Left ventricle myocardium inferior (tissue), 1 donor: ENCODE data around the gene RBM5. TPM values are rescaled to one million over a fixed set of nuclear protein-coding genes. Genes with fewer than 3 reads are reported as not detected.

Experiments
- DNase-seq: peaks from one replicate; pipeline ENCODE4 v3.0.0-alpha.2; 2020
- H3K27ac ChIP-seq: fragments of 200-600 bp; replicated peaks from 2 replicates; pipeline ENCODE4 v1.8.0; 2021
- H3K27me3 ChIP-seq: fragments of 200-600 bp; 2 replicates; pipeline ENCODE4 v1.8.0; 2021; ENCODE audit warnings: low read depth
- H3K36me3 ChIP-seq: fragments of 200-600 bp; 2 replicates; pipeline ENCODE4 v1.8.0; 2021
- H3K4me1 ChIP-seq: fragments of 200-600 bp; 2 replicates; pipeline ENCODE4 v1.8.0; 2021
- H3K4me3 ChIP-seq: fragments of 200-600 bp; 2 replicates; pipeline ENCODE4 v1.8.0; 2021; ENCODE audit warnings: mild to moderate bottlenecking, moderate library complexity
- H3K9me3 ChIP-seq: fragments of 200-600 bp; replicated peaks from 2 replicates; pipeline ENCODE4 v1.8.0; 2021
- intact Hi-C: fragments of 100-400 bp; cut with micrococcal nuclease; formaldehyde crosslinking; loops from one replicate; pipeline ENCODE4 v1.11.0; 2022
- total RNA-seq: library from RNA; stranded (reverse); fragmentation: NEBNext Ultra II Directional; extraction: Animal tissue kit (Norgen Biotek cat#: 25700); gene quantifications from one replicate; pipeline ENCODE4 v1.2.1, GENCODE V29; 2021
- TF ChIP-seq, protein P1 (sequence below): fragments of 200-600 bp; IDR thresholded peaks from 2 replicates; pipeline ENCODE4 v1.8.0; 2021; ENCODE audit warnings: antibody characterized with exemption, mild to moderate bottlenecking, borderline replicate concordance
- donor health status: DM: no; HTN: yes; CAD: no; lungs with severe emphysema.

The RBM5 gene
- total RNA-seq, 1 donor from 2014 or later, result 58.4 TPM

DNA sequence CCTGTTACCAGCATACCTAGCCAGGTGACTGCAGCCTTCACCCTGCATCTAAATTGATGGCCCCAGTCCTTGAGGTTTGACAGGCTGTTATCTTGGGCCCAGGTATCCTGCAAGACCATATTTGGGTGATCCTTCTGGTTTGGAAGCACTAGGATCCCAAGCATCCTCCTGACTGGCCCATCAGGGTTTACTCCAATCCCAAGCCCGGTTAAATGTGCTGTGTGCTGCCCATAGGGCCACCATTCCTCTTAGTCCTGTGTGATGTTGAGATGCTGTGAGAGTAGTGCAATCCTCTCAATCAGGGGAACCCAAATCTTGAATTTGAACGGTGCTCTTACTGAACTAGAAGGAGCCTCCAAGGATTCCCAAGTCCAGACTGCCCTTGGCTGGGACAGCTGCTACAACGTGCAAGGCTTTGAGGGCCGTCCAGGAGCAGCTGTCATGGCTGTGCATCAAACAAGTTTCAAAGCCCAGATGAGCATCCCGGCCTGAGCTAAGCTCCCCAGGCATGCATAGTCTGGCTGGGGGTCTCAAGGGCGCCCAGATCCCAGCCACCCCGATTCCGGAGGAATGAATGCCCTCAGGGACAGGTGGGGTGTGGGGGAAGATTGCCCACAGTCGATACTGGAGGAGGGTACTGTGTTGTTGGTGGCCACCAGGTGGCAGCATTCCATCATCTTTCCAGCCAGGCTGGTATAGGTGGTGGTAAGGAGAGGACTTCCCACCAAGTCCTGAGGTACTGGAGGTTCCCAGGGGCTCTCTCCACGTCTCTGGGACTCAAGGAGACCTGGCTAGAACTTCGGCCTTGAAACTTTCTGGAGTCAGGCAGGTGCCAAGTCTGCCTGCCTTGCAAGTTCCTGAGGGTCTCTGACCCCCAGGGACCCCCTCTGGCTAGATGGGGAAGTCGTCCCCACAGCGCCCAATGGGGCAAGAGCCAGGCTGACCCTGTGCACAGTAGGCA is 32.6 kb downstream of the RBM5 start:
- no peaks in the 10 kb centered on the region for H3K27me3 ChIP-seq
- no peak overlapping the region for H3K27ac ChIP-seq
- peaks cover 51% of the 10 kb centered on the region for H3K36me3 ChIP-seq
- no peaks in the 10 kb centered on the region for H3K9me3 ChIP-seq
- peak; percentile 70 for DNase-seq
- no peak overlapping the region for H3K4me3 ChIP-seq
- TF ChIP-seq, protein P1, sequence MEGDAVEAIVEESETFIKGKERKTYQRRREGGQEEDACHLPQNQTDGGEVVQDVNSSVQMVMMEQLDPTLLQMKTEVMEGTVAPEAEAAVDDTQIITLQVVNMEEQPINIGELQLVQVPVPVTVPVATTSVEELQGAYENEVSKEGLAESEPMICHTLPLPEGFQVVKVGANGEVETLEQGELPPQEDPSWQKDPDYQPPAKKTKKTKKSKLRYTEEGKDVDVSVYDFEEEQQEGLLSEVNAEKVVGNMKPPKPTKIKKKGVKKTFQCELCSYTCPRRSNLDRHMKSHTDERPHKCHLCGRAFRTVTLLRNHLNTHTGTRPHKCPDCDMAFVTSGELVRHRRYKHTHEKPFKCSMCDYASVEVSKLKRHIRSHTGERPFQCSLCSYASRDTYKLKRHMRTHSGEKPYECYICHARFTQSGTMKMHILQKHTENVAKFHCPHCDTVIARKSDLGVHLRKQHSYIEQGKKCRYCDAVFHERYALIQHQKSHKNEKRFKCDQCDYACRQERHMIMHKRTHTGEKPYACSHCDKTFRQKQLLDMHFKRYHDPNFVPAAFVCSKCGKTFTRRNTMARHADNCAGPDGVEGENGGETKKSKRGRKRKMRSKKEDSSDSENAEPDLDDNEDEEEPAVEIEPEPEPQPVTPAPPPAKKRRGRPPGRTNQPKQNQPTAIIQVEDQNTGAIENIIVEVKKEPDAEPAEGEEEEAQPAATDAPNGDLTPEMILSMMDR, result peak; percentile 84
- H3K4me1 ChIP-seq, result peaks cover 22% of the 10 kb centered on the region
- intact Hi-C loops, result loop anchor here (1.0 kb wide), 1 partner anchor 68 kb away; no protein-coding TSS in a partner anchor

DNA sequence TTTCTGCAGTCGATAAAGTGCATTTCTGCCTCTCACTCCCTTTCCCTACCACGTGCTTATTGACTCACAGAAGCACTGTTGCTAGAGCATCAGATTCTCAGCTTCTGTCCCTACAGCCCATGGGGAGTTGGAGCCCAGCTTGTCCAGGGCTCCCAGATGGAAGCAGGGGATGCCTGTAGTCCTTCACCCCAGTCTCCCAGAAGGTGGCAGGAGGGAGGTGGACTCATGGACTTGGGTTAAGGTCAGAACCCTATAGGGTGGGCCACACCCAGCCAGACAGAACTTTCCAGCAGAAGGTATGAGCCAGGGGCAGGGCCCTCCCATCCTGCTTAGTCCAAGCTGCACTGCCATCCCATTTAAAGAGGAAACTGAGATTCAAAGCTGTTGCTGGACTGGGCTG is 33.4 kb downstream of the RBM5 start:
- Histone ChIP-seq H3K9me3 (no peaks in the 10 kb centered on the region), H3K27ac (no peak overlapping the region), H3K27me3 (no peaks in the 10 kb centered on the region), H3K4me1 (peaks cover 29% of the 10 kb centered on the region), H3K4me3 (no peak overlapping the region), H3K36me3 (peaks cover 44% of the 10 kb centered on the region)
- intact Hi-C loops, result no loop called here
- TF ChIP-seq, protein P1, result no peak
- no peak for DNase-seq

DNA sequence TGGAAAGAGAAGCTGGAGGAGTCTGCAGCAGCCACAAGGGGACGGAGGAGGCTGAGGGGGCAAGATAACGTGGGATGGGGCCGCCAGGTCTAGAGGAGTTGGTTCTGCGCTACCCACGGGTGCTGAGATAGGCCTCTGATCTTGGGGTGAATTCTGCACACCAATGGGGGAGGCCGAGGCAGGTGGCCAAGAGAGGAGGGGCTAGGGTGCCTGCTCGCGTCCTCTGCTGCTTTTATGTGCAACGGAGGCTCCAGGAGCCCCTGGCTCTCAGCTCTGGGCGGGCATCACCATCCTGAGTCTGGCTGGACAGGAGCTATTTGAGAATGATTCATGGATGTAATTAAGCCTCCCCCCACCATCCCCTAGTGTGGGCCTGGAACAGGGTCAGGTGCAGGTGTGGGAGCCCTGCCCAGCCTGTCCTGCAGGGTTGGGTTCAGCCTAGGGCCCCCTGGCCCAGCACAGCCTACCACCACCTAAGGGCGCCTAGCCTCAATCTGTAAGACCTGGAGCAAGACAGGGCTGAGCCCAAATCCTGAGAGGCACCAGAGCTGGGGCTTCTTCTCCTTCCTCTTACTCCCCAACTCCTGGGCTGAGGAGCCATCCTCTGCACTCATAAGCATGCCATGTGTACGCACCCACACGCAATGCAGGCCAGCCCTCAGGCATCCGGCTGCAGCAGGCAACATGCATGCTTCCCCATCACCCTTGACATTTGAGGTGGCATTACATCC is 34.1 kb downstream of the RBM5 start:
- peaks cover 29% of the 10 kb centered on the region for H3K4me1 ChIP-seq
- H3K4me3 ChIP-seq, result no peak overlapping the region
- peaks cover 36% of the 10 kb centered on the region for H3K36me3 ChIP-seq
- H3K27me3 ChIP-seq, result no peaks in the 10 kb centered on the region
- H3K27ac ChIP-seq, result no peak overlapping the region
- intact Hi-C loops, result no loop called here
- TF ChIP-seq, protein P1, result no peak
- no peaks in the 10 kb centered on the region for H3K9me3 ChIP-seq
- peak; percentile 2 for DNase-seq

DNA sequence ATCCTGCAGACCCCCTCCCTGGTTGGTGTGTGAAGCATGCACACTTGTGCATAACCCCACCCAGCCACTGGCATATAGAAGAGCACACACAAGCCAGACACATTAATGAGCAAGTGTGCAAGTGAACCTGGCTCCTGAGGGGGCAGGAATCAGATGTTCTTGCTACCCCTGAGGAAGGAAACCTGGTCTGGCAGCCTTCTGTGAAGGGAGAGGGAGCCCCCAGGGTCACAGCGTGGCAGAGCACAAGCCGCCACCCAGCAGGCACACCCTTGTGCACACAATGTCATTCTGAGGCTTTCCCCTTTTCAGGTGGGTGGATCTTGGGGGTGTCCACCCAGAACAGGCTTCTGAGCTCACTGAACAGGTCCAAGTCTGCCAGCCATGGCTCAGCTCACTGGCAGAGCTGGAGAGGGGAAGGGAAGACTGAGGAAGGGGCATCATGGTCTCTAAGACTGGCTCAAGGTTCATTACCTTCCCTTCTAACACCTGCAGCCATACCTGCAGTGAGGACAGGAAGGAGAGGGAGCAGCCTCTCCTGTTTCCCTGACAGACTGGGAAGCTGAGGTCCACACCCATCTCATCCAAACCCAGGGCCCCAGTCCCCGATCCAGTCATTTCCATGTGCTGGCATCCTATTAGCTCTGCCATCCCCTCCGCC is 34.8 kb downstream of the RBM5 start:
- H3K27ac ChIP-seq, result no peak overlapping the region
- H3K27me3 ChIP-seq, result no peaks in the 10 kb centered on the region
- H3K4me1 ChIP-seq, result peaks cover 29% of the 10 kb centered on the region
- H3K36me3 ChIP-seq, result peaks cover 29% of the 10 kb centered on the region
- no peak for DNase-seq
- no peak overlapping the region for H3K4me3 ChIP-seq
- no peaks in the 10 kb centered on the region for H3K9me3 ChIP-seq
- intact Hi-C loops, result no loop called here
- TF ChIP-seq, protein P1, result no peak
